Body of pancreas (tissue), 4 donors: ENCODE measurements around the gene BAHCC1. TPM values are rescaled to one million over a fixed set of nuclear protein-coding genes. Genes with fewer than 3 reads are reported as not detected.

Source experiments
- ATAC-seq: fragments of 150-250 bp; one replicate; pipeline ENCODE4 v1.9.1; 2016
- DNase-seq, 4 donors: peaks; one replicate each; pipeline ENCODE4 v3.0.0-alpha.2; 2019
- H3K27ac ChIP-seq, 4 donors: fragments of 200-600 bp; sonication (generic); 1 replicate in 3 of 4; 2 replicates in 1 of 4; pipeline versions ENCODE4 v1.5.1 to v1.6.1; 2016 to 2019; ENCODE audit warnings: mild to moderate bottlenecking in 1 of 4, mixed read lengths in 1 of 4, moderate library complexity in 1 of 4
- H3K27me3 ChIP-seq, 2 donors: fragments of 200-600 bp; sonication (generic); one replicate each; pipeline ENCODE4 v1.6.0; 2016; ENCODE audit warnings: mild to moderate bottlenecking in 1 of 2
- H3K36me3 ChIP-seq, 2 donors: fragments of 200-600 bp; sonication (generic); replicated peaks in 1 of 2; 2 replicates each; pipeline ENCODE4 v1.5.1; 2016; ENCODE audit warnings: low read depth in 2 of 2; ENCODE audit not compliant: insufficient read depth in 1 of 2
- H3K4me1 ChIP-seq: fragments of 200-600 bp; sonication (generic); one replicate; pipeline ENCODE4 v1.6.0; 2016
- H3K4me3 ChIP-seq, 2 donors: fragments of 200-600 bp; sonication (generic); 1 replicate in 1 of 2; 2 replicates in 1 of 2; pipeline ENCODE4 v1.5.1; 2016 to 2019
- H3K9me3 ChIP-seq, 3 donors: fragments of 200-600 bp; sonication (generic); 1 replicate in 2 of 3; 2 replicates in 1 of 3; pipeline ENCODE4 v1.5.1; 2016
- CTCF ChIP-seq, 7 experiments: fragments of 450-650 bp in 4 of 7; fragments of 200-600 bp in 3 of 7; sonication (generic) in 3 of 7; IDR thresholded peaks; one replicate each; pipeline ENCODE4 v1.5.1; 2016 to 2019; ENCODE audit warnings: antibody characterized with exemption in 7 of 7
- POLR2A ChIP-seq, 3 donors: fragments of 450-650 bp; IDR thresholded peaks; one replicate each; pipeline ENCODE4 v1.6.1; 2016; ENCODE audit warnings: antibody characterized with exemption in 3 of 3, mild to moderate bottlenecking in 2 of 3
- WGBS, 2 donors: methylation state at CpG; one replicate each; pipeline ENCODE4 v1.1.5; 2017; 5-methylcytosine and 5-hydroxymethylcytosine counted together
- intact Hi-C: fragments of 100-400 bp; cut with DNase I; formaldehyde crosslinking; loops from one replicate; pipeline ENCODE4 v1.15.1; 2023
- total RNA-seq, 2 donors: library from RNA; depleted of rRNA; stranded (reverse); fragments of >200 nt; gene quantifications; one replicate each; pipeline ENCODE4 v1.1.0, GENCODE V29; 2016

The BAHCC1 gene
- total RNA-seq, 2 donors from 2014 or later, result 5.7 to 14.8 TPM

GRCh38 chr17:81419319-81419885 is 24.1 kb downstream of the BAHCC1 start:
- Histone ChIP-seq H3K9me3 (no peaks in the 10 kb centered on the region), H3K4me1 (peaks cover 67% of the 10 kb centered on the region), H3K27me3 (no peaks in the 10 kb centered on the region), H3K4me3 (no peak overlapping the region), H3K36me3 (no peaks in the 10 kb centered on the region), H3K27ac (peak overlapping the region; percentile 48 to 89 (median 84))
- ATAC-seq (peak; percentile 66), DNase-seq (peak; percentile 76 to 87 (median 80))
- 37 to 62% methylated on average over 17 to 32 of the region's 32 CpGs for WGBS, 2 donors
- intact Hi-C loops, result no loop called here
- TF ChIP-seq POLR2A (IDR thresholded peaks at IDR 0.05) (peak; percentile 39 to 73 (median 68)), CTCF (IDR thresholded peaks at IDR 0.05) (no peak)

GRCh38 chr17:81419886-81420768 is 24.9 kb downstream of the BAHCC1 start:
- TF ChIP-seq CTCF (IDR thresholded peaks at IDR 0.05) (no peak), POLR2A (IDR thresholded peaks at IDR 0.05) (no peak)
- Histone ChIP-seq H3K27me3 (no peaks in the 10 kb centered on the region), H3K4me1 (peaks cover 68% of the 10 kb centered on the region), H3K27ac (peak overlapping the region; percentile 79 to 89 (median 84)), H3K36me3 (no peaks in the 10 kb centered on the region), H3K4me3 (no peak overlapping the region), H3K9me3 (no peaks in the 10 kb centered on the region)
- 53 to 55% methylated on average over 8 to 25 of the region's 28 CpGs for WGBS, 2 donors
- no peak for ATAC-seq
- peak in 1 of 4 donors; percentile 59 for DNase-seq
- intact Hi-C loops, result no loop called here

GRCh38 chr17:81420769-81421462 is 25.7 kb downstream of the BAHCC1 start:
- 55% methylated on average over 24 of the region's 24 CpGs; no CpG with 5 or more reads in 1 of the 2 donors for WGBS, 2 donors
- TF ChIP-seq CTCF (IDR thresholded peaks at IDR 0.05), result no peak
- TF ChIP-seq POLR2A (IDR thresholded peaks at IDR 0.05), result peak in 2 of 3 donors; percentile 24 to 30
- H3K27me3 ChIP-seq, result no peaks in the 10 kb centered on the region
- intact Hi-C loops, result no loop called here
- no peaks in the 10 kb centered on the region for H3K36me3 ChIP-seq
- peak; percentile 61 to 78 (median 74) for DNase-seq
- H3K9me3 ChIP-seq, result no peaks in the 10 kb centered on the region
- peak overlapping the region; percentile 79 to 89 (median 84) for H3K27ac ChIP-seq
- peaks cover 68% of the 10 kb centered on the region for H3K4me1 ChIP-seq
- ATAC-seq, result peak; percentile 36
- H3K4me3 ChIP-seq, result no peak overlapping the region

- 50 to 66% methylated on average over 4 to 32 of the region's 34 CpGs for WGBS, 2 donors
- TF ChIP-seq CTCF (IDR thresholded peaks at IDR 0.05), result no peak
- TF ChIP-seq POLR2A (IDR thresholded peaks at IDR 0.05), result peak in 1 of 3 donors; percentile 33
These were observed 27.8 kb downstream of the BAHCC1 start for GRCh38 chr17:81422776-81423697.

More at GRCh38 chr17:81422776-81423697, 27.8 kb downstream of the BAHCC1 start:
- peak; percentile 49 for ATAC-seq
- DNase-seq, result peak; percentile 72 to 85 (median 77)
- intact Hi-C loops, result no loop called here
- peaks cover 78% of the 10 kb centered on the region for H3K4me1 ChIP-seq
- no peaks in the 10 kb centered on the region for H3K27me3 ChIP-seq
- H3K9me3 ChIP-seq, result no peaks in the 10 kb centered on the region
- peak overlapping the region; percentile 53 to 89 (median 78) for H3K27ac ChIP-seq
- no peaks in the 10 kb centered on the region for H3K36me3 ChIP-seq
- no peak overlapping the region for H3K4me3 ChIP-seq
